ENCODE measurements around the gene PPP2R1B. TPM values are rescaled to one million over a fixed set of nuclear protein-coding genes. Genes with fewer than 3 reads are reported as not detected.
A peak's percentile ranks its signal among the peaks of the same experiment; 100 is the strongest.

PPP2R1B gene
- total RNA-seq, 4 donors from 2014 or later, result 30.9 to 139 (median 78.8) TPM

DNA sequence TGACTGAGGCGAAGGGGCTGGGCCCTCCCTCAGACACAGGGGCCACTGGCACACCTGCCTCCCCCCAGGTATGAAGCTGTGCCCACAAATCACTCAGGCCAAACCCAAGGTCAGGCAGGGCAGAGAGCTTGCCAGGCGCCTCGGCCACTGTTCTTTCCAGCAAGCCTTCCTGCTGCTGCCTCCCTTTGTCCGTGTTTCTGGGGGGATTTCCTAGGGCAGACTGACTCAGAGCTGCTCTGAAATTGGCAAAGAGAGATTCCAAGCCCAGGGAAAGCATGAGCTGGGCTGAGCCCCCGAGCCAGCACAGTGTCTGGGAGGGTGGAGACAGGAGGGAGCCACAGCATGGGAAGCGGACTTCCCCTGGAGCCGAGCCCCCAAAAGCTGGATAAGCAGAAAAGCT is 33.2 kb downstream of the PPP2R1B start:
- no peak for DNase-seq (ENCODE audit: low spot score)
- TF ChIP-seq, protein P1, sequence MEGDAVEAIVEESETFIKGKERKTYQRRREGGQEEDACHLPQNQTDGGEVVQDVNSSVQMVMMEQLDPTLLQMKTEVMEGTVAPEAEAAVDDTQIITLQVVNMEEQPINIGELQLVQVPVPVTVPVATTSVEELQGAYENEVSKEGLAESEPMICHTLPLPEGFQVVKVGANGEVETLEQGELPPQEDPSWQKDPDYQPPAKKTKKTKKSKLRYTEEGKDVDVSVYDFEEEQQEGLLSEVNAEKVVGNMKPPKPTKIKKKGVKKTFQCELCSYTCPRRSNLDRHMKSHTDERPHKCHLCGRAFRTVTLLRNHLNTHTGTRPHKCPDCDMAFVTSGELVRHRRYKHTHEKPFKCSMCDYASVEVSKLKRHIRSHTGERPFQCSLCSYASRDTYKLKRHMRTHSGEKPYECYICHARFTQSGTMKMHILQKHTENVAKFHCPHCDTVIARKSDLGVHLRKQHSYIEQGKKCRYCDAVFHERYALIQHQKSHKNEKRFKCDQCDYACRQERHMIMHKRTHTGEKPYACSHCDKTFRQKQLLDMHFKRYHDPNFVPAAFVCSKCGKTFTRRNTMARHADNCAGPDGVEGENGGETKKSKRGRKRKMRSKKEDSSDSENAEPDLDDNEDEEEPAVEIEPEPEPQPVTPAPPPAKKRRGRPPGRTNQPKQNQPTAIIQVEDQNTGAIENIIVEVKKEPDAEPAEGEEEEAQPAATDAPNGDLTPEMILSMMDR (IDR thresholded peaks at IDR 0.05), result no peak
- ATAC-seq (ENCODE audit: low FRiP score), result peak; percentile 70

DNA sequence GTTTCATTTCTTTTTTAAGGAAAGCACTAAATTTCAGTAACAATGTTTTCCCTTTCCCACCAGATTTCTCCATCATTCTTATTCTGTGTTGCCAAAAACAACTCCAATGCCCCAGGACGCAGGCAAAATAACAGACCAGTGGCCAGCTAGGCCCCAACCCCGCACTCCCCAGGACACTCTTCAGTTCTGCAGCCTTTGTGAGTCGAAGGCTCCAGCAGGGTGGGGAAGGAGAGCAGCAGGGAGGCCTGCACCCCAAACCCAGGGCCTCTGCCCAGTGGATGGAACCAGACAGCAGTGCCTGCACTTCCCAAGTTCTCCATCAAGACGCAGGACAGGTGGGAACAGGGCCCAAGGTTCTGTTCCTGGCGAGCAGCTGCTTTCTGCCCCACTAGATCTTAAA is 34.4 kb downstream of the PPP2R1B start:
- no peak for DNase-seq (ENCODE audit: low spot score)
- ATAC-seq (ENCODE audit: low FRiP score), result no peak
- TF ChIP-seq, protein P1 (IDR thresholded peaks at IDR 0.05), result no peak

DNA sequence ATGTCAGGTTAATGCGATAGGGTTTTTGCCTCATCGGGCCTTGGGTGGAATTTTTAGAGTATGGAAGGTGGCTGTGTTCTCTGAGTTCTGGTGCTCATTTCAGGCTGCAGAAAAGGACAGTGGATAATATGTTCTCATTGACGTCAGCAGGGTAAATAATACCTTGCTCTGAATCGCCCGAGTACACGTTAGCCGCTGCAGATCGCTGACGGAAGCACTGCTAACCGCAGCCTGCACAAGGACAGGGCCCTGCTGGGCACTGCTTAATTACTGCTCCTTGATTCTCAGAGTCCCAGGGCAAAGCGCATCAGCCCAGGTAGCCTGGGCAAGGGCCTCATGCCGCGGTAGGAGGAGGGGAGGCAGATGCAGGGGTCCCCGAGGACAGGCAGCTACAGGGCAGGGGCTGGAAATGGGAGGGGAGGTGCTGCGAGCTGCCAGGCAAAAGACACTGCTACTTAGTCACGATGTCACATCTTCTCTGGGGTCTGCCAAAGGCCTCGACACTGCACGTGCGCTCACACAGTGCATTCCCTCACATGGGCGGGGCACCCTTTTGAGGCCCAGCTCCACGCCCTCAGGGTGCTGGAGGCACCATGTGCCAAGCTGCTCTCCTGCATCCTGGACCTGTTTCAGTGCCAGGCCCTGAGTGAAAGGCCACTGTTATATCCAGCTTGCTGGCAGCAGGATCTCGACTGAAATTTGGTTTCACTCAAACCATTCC is 35.2 kb downstream of the PPP2R1B start:
- no peak for DNase-seq (ENCODE audit: low spot score)
- TF ChIP-seq, protein P1 (IDR thresholded peaks at IDR 0.05), result no peak
- no peak for ATAC-seq (ENCODE audit: low FRiP score)

- TF ChIP-seq, protein P1 (IDR thresholded peaks at IDR 0.05), result no peak
- no peak for ATAC-seq (ENCODE audit: low FRiP score)
Measured at GRCh38 chr11:111729831-111730311, 36.3 kb downstream of the PPP2R1B start.

GRCh38 chr11:111729071-111729830 is 36.9 kb downstream of the PPP2R1B start:
- ATAC-seq (ENCODE audit: low FRiP score) (no peak), DNase-seq (ENCODE audit: low spot score) (no peak)
- TF ChIP-seq, protein P1 (IDR thresholded peaks at IDR 0.05), result no peak

More at GRCh38 chr11:111729831-111730311, 36.3 kb downstream of the PPP2R1B start:
- DNase-seq (ENCODE audit: low spot score), result no peak

GRCh38 chr11:111727431-111727830 is 38.8 kb downstream of the PPP2R1B start:
- TF ChIP-seq, protein P1 (IDR thresholded peaks at IDR 0.05), result no peak
- ATAC-seq (ENCODE audit: low FRiP score) (peak; percentile 22), DNase-seq (ENCODE audit: low spot score) (no peak)
